HG03354 (cell line): ENCODE data around the gene PLCB1.
"Not testable (repeated sequence)": the region's sequence is repeated elsewhere in the genome, so short reads cannot be mapped to it uniquely, and the experiment has no call there.

Experiments used
- ATAC-seq: cut with Tn5 transposase; IDR thresholded peaks from one replicate; pipeline ENCODE4 v1.9.1; 2021; ENCODE audit warnings: mild to moderate bottlenecking; ENCODE audit not compliant: unreplicated experiment, poor library complexity, severe bottlenecking

Gene PLCB1

GRCh38 chr20:8808202-8808535 is 676.1 kb downstream of the PLCB1 start:
- no peak for ATAC-seq

DNA sequence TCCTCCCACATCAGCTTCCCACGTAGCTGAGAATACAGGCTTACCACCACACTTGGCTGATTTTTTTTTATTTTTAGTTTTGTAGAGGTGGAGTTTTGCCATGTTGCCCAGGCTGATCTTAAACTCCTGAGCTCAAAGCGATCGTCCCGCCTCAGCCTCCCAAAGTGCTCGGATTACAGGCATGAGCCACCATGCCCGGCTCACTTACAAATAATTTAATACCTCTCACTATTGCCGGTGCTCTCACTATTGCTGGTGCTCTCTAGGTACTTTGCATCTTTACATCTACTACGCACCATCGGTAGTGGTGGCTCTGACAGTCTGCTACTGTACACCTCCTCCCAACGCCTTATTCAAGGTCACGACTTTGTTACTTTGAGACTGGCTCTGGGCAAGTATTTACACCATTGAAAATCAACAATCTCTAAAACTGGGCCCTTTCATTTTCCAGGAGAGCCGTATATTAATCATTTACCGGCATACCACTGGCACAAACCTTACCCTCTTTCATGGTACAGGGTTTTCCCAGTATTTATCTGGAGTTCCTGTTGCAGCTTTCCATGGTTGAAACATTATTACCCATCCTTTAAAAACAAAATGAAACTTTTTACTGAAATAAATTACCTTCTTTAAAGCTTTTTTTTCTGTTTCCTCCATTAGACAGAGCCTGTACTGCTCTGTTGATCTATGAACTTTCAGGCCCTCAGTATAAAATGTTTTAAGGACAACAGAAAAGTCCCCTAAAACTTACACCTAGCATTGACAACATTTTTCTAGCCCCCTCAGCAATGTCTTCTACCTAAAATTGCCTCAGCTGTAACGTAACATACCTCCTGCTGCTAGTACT is 677.3 kb downstream of the PLCB1 start:
- ATAC-seq, result no peak

GRCh38 chr20:8811801-8812594 is 679.9 kb downstream of the PLCB1 start:
- no peak for ATAC-seq

DNA sequence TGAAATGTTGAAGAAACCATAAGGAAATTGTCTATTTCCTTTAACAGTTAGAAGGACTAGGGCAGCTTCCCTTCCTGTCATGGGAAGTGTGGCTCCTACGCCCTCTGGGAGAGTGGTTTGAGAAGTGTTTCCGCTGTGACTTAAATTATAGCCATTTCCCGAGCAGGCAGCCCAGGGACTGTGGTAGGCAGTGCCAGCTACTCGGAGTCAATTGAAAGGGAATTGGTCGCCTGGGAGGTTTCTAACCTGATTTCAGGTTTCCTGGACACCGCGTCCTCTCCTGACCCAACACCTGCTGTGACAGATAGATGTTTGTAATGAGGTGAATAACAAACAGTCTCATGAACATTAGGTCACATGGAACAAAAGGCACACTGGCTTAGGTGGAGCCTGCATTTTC is 680.8 kb downstream of the PLCB1 start:
- no peak for ATAC-seq

DNA sequence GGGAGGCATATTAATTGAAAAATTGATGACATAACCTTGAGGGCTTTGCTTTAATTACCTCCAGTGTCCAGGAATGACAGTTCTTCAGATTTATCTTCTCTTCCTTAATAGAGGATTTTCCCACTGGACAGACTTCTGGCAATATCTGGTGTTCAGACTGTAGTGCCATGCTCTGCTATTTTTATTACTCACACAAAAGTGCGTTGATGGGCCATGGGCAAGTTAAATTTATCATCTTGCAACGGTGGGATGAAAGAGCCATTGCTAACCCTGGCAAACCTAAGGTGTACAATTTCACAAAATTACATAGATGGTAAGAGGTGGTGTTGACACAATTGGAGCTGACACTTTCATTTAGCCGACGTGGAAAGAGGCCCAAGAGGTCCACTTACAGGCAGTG is 683.1 kb downstream of the PLCB1 start:
- no peak for ATAC-seq

DNA sequence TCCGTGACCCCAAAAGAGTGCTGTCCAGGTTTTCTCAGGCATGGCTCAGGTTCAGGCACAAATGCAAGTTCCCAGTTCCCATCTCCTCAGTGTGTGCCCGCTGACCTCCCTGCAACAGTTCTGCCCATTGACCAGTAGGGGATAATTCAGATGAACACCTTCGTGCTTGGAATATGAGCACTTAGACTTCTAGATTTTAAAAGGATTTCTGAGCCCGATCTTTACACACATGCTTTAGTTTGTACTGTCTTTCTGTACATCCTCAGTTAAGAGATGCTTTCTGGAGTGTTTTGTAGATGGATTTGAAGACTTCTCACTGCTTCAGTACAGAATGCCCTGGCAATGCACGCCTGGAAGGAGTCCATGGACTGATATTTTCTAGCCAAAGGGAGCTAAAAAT is 697.2 kb downstream of the PLCB1 start:
- ATAC-seq, result no peak

DNA sequence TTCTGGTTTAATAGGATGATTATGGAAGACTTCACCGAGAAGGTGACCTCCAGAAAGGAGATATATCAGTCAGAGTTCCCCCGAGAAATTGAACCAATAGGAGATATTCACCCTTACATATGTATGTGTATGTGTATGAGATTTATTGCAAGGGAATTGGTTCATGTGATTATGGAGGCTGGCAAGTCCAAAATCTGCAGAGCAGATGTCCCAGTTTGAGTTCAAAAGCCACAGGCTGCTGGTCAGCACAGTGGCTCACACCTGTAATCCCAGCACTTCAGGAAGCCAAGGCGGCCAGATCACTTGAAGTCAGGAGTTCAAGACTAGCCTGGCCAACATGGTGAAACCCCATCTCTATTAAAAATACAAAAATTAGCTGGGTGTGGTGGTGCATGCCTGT is 702.2 kb downstream of the PLCB1 start:
- not testable (repeated sequence) for ATAC-seq

- ATAC-seq, result no peak
These were observed 702.8 kb downstream of the PLCB1 start for GRCh38 chr20:8834851-8835250.

GRCh38 chr20:8837396-8837795 is 705.3 kb downstream of the PLCB1 start:
- no peak for ATAC-seq

DNA sequence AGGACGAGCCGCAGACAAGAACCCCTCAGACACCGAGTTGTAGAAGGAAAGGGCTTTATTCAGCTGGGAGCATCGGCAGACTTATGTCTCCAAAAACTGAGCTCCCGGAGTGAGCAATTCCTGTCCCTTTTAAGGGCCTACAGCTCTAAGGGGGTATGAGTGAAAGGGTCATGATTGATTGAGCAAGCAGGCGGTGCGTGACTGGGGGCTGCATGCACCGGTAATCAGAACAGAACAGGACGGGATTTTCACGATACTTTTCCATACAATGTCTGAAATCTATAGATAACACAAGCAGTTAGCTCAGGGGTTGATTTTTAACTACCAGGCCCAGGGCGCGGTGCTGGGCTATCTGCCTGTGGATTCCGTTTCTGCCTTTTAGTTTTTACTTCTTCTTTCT is 710.5 kb downstream of the PLCB1 start:
- no peak for ATAC-seq

DNA sequence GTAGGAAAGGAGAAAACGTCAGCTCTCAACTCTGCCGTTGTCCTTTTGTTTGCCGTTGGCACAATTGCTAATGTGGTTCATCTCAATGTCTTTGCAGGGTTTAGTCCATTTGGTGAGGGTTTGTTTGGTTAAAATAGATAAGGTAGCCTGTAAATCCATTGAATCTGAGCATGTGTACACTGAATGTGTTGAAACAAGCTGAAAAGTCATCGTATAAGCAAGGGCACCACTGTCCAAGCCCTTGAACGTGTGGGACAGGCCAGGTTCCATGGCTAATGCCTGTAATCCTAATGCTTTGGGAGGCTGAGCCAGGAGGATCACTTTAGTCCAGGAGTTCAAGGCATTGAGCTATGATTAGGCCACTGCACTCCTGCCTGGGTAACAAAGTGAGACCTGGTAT is 712.1 kb downstream of the PLCB1 start:
- ATAC-seq, result no peak

DNA sequence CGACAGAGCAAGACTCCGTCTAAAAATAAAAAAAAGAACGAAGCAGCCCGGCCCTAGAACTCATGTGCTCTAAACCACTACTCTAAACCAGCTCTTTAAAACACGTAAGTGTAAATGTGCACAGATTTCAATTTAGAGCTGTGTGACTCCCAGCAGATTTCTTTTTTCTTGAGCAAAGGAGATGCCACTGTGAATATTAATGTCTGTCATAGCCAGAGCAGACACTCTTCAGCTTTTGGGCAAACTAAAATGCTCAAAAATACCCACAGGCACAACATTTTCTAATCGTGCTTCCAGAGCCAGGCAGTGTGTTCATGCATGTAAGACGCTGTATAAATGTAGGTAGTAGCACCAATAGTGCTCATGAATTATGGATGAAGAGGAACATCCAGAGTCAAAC is 717.9 kb downstream of the PLCB1 start:
- no peak for ATAC-seq

DNA sequence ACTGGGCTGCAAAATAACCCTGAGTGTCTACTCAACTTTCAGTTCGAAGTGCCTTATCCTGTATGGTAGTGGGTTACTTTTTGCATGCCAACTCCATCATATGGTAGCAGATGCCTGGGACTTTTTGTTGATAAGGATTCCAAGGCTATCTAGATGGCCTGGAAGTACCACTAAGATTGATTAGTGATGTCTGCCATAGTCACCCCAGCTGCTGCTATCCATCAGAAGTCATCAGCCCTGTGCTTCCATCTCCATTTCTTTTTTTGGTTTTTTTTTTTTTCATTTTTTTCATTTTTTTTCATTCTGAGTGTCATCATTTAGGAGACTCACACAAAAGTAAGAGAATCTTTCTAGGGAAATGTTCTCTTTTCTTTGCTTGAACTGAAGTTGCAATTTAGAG is 719.4 kb downstream of the PLCB1 start:
- ATAC-seq, result no peak

DNA sequence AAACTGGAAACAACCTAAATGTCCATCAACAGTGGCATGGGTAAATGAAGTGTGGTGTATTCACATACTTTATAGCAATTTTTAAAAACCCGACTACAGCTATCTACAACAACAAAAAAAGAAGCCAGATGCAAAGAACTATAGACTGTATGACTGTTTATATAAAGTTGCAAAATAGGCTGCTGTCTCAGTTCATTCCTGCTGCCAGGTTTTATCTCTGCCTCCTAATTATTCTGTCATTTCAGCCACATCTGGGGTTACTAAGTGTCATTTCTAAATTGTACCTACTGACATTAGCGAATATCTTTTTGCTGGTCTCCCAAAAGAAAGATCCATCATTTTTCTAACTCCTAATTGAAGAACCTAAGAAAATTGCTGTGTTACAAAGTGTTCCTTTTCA is 719.9 kb downstream of the PLCB1 start:
- ATAC-seq, result not testable (repeated sequence)

GRCh38 chr20:8853211-8853610 is 721.1 kb downstream of the PLCB1 start:
- ATAC-seq, result not testable (repeated sequence)

DNA sequence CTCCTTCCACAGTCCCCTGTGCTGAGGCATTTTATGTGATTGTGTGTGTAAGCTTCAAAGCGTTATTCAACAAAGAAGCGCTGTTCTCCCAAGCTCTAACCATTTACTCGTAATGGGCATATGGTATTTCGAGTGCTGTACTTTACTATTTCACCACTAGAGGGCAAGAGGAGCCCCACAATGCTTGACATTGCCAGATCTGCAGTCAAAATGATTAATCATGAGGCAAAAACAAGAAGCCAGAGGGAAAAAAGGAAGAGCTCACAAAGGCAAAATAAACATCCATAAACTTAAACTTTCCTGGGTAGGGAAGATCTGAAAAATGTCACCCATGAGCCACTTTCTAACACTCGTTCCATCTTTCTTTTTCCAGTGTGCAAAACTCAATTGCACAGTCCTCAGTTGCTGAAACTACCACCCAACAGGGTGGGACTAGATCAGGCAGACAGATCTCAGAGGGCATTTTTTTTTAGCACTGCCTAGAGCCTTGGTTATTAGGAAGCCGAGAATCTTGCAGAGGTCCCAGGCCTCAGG is 721.8 kb downstream of the PLCB1 start:
- peak; percentile 90 for ATAC-seq

- ATAC-seq, result no peak
These were observed 722.5 kb downstream of the PLCB1 start for GRCh38 chr20:8854571-8854970.

- ATAC-seq, result no peak
These were observed 723.2 kb downstream of the PLCB1 start for GRCh38 chr20:8855315-8855714.

GRCh38 chr20:8856668-8857067 is 724.6 kb downstream of the PLCB1 start:
- ATAC-seq, result no peak

DNA sequence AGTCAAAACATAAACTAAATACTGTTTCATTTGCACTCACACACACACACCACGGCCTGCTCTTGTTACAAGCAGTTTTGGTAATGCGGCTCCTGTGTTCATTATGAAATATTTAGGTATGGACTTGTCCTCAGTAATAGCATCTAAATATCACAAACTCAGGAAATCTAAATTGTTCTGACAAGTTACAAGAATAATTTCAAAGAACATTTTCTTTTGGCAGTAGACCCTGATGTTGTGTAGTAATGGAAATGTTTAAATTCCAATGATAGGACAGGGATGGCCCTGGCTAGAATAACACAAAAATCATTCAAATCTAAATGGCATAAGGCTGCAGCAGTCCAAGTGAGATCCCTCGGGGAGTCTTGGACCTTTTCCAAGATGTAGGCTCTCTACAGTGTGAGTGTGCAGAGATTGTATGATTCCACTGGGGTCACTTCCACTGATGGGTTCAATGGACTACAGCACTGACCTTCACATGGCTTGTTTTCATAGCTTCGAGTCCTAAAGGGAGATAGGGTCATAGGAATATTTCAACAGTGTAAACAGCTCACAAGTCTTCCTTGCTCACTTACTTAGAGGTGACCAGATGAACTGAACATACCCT is 726.2 kb downstream of the PLCB1 start:
- no peak for ATAC-seq
